Right ventricle myocardium superior (tissue), 1 donor: ENCODE data around the gene FARP1. TPM values are rescaled to one million over a fixed set of nuclear protein-coding genes. Genes with fewer than 3 reads are reported as not detected.

Source experiments
- ATAC-seq: fragments of 200-7000 bp; cut with Tn5 transposase; one replicate; pipeline ENCODE4 v1.9.1; 2020; ENCODE audit warnings: mild to moderate bottlenecking; ENCODE audit not compliant: poor library complexity
- DNase-seq: peaks from one replicate; pipeline ENCODE4 v3.0.0-alpha.2; 2020
- intact Hi-C: fragments of 100-400 bp; cut with DNase I; formaldehyde crosslinking; loops from one replicate; pipeline ENCODE4 v1.11.2; 2022
- total RNA-seq: library from RNA; stranded (reverse); fragmentation: NEBNext Ultra II Directional; extraction: Animal tissue kit (Norgen Biotek cat#: 25700); gene quantifications from one replicate; pipeline ENCODE4 v1.2.1, GENCODE V29; 2021
- donor health status: DM: no; HTN: yes; CAD: no; lungs with severe emphysema.

FARP1 gene
- total RNA-seq, 1 donor from 2014 or later, result 11.1 TPM

DNA sequence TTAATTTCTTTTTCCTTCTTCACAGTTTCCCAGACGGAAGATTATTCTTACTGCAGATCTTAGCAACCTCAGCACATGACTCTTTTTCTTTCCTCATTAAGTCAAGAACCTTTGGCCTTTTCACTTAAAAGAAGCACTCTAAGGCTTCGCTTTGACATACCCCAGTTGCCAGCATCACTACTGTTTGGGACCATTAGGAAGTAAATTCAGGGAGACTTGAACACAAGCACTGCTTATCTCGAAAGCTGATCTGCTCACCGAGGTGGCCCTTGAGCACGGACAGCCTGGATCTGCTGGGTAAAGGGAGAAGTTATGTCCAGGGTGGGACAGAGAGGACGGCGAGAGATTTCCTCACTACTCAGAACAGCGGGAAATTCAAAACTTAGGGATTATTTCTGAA is 185.6 kb downstream of the FARP1 start:
- intact Hi-C loops, result no loop called here
- no peak for ATAC-seq
- no peak for DNase-seq

DNA sequence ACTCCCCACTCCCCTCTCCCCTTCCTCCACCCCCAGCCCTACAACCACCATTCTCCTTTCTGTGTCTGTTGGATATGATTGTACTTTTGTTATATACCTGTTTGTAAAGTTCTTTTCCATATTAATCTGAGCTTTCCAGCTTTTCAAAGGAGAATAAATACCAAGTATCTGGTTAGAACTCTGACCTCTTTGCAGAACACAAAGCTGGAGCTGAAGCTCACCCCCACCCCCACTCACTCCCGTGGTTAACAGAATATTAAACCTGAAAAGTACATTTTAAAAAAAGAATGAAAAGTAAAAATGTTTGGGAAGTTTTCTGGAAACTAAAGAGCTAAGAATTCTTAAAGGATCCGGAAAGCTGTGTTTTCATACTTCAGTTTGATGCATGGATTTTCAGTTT is 189.3 kb downstream of the FARP1 start:
- intact Hi-C loops, result no loop called here
- DNase-seq (no peak), ATAC-seq (no peak)

DNA sequence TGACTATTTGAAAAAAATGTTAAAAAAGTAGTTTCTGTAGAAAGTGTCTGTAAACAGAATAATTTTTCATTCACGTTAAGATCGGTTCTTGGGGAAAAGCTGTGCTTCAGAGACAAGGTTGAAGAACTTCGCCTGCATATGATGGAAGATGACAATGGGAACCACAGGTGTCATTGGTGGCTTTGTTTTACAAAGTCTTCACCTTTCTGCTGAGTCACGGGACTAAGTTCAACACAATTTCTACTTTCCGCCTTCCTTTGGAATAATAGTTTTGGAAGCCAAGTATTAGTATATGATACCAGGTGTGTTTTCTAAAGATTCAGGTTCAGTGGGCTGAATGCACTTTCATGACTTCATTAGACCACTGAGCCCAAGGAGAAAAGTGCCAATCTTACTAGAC is 189.8 kb downstream of the FARP1 start:
- ATAC-seq, result no peak

DNA sequence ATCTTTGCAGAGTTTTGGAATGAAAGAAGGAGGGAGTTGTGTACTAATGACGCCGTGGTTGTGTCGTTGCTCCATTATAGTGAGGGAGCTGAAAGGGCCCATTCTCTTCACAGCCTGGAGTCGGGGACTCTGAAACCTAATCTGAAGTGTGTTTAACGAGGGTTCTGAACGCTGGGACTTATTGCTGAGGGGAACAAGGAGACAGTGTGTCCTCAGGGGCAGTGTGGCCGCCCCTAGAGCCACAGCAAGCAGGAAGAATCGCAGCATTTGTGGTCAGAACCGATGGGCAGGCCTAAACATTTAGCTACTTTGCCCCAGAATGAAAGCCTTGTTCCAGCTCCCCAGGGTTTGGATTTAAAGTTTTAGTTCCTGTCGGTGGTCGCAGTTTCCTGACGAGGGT is 190.6 kb downstream of the FARP1 start:
- DNase-seq, result no peak
- intact Hi-C loops, result no loop called here
- ATAC-seq, result no peak

More for the DNA sequence above, 189.8 kb downstream of the FARP1 start:
- no peak for DNase-seq
- intact Hi-C loops, result no loop called here

DNA sequence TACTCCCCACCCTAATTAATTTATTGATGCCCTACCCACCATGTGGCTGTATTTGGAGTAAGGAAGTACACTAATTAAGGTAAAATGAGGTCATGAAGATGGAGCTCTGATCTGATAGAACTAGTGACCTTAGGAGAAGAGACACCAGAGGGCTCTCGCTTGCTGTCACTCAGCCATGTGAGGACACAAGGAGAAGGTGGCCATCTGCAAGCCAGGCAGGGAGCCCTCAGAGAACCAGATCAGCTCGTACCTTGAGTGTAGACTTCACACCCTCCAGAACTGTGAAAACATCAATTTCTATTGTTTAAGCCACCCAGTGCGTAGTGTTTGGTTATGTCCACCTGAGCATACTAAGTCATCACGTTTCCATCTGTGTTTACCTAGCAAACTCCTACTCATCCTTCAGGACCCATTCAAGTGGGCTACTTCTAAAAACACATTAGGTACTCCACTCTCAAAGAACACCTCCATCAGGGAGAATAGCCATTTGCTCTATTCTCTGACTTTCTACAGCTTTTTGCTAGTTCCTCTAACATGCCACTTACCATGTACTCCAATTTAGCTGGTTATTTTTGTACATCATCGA is 191.8 kb downstream of the FARP1 start:
- intact Hi-C loops, result no loop called here
- ATAC-seq (no peak), DNase-seq (no peak)

DNA sequence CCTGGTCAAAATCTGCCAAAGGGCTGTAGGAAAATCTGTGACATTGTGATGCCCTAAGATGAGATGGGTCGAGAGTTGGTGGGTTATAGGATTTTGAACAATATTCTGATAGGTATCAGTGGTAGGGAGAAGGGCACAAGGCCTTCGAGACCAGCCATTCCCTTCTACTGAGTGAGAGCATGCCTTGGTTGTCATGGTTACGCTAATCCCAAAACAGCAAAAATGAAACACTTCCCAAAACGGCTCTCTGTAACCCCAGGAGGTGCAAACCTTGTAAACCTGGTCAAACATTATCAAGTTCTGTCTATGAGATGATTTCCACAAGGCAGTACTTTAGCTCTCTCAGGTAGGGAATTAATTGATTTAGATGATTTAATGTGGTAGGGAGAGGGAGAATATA is 192.8 kb downstream of the FARP1 start:
- DNase-seq, result no peak
- ATAC-seq, result no peak
- intact Hi-C loops, result no loop called here

DNA sequence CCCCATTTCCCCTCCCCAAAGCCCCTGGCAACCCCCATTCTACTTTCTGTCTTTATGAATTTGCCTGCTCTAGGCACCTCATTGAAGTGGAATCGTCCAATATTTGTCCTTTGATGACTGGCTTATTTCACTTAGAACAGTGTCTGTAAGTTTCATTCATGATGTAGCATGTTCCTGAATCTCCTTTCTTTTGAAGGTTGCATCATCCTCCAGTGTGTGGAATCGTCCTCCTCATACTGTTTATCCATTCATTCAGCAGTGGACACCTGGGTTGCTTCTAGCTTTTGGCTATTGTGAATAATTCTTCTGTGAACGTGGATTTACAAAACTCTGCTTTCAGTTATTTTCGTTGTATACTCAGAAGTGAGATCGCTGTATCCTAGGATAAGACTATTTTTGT is 195.4 kb downstream of the FARP1 start:
- intact Hi-C loops, result no loop called here
- DNase-seq, result no peak
- no peak for ATAC-seq

DNA sequence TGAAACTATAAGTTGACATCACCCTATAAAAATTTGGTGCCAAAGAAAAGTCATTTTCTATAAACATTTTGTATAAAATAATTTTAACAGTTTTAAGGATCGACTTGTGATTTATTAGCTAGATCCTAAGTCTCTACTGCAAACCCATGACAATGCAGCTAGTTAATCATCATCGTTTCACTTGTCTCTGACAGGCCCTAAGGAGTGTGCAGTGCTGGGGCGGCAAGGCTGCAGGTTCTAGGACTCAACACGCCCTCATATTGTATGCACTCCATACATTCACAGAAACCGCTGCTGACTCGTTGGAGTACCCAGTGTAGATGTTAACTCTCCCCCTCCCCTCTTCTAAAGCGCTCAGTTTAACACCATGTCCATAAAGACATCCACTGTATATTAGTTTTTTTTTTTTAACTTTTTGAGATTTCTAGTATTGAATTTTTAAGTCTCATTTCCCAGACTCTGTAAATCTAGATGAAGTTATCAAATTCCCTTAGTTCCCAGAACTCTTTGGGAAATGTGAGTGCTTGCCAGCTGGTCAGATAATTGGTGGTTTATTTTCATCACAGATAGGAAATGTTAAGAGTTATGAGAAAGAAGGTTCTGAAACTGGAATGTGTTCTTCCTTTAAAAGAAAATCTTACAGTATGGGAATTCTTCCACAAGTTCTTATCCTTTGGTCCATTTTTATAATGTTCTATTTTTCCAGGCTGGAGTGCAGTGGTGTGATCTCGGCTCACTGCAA is 197.0 kb downstream of the FARP1 start:
- DNase-seq, result no peak
- ATAC-seq, result no peak
- intact Hi-C loops, result no loop called here

DNA sequence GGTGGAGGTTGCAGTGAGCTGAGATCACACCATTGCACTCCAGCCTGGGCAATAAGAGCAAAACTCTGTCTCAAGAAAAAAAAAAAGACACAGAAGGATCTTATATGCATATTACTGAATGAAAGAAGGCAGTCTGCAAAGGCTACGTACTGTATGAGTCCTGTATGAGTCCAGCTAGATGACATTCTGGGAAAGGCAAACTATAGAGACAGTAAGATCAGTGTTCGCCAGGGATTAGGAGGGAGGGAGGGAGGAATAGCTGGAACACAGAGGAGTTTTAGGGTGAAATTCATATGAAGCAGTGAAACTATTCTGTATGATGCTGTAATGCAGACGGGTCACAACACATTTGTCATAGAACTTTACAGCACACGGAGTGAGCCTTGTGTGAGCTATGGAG is 200.1 kb downstream of the FARP1 start:
- intact Hi-C loops, result no loop called here
- DNase-seq (no peak), ATAC-seq (no peak)

DNA sequence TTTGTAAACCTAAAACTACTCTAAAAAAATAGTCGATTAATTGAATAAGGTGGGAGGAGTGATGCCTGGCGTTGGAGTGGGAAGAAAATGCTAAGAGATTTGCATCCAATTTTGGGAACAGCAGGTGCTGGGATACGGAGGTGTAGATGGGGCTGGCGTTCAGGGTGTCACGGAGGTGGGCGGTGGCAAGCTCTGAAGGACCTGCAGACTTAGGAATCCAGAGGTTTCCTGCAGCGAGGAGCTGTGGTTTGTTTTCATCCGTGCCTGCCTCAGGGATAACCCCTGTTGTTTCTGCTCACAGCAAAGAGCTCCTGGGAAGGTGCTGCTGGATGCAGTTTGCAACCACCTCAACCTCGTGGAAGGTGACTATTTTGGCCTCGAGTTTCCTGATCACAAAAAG is 200.6 kb downstream of the FARP1 start:
- no peak for DNase-seq
- intact Hi-C loops, result no loop called here
- ATAC-seq, result no peak

DNA sequence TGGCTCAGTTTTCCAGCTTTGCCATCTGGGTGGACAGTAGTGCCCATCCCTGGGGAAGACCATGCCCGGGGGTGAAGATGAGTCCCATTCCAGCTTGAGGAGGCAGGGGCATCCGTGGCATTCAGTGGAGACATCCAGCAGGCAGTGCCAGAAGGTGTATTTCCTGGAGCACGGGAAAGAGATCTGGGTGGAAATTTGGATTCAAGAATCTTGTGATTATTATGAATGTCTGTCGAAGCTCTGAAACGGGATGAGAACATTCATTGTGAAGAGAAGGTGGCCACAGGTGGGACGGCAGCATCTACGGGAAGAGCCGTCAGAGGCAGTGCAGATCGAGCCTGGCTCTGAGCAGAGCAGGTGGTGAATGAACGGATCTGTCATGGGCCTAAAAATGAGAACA is 201.5 kb downstream of the FARP1 start:
- intact Hi-C loops, result no loop called here
- DNase-seq, result no peak
- no peak for ATAC-seq

DNA sequence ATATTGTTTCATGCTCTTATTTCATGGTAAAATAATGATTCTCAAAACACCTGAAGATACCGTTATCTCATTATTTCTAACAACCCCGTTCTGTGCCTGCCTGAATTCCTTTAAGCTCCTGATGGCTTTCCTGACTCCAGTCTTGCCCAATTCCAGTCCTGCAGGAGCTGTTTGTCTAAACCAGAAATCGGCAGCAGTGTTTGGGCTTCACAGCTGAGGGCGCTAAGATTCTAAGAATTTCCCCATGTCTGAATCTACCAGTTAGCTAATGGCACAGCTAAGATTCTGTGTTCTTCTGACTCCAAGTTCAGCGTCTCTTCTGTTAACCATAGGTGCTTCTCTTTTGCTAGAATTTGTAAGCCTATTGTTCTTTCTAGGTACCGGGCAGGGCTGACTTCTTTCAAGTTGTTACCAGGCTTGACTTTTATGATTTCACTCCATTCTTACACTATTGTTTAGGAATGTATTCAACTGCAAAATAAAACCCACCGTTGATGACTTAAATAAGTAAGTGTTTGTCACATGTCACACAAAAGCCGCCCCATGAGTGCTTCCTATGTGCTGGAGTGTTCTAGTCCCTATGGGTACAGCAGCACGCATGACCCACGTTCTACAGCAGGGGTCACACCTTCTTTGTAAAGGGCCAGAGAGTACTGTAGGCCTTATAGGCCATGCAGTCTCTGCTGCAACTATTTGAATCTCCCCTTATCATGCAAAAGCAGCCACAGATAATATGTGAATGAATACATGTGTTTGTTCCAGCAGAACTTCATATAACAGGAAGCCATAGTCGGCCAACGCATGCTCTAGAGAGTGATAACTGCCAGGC is 202.4 kb downstream of the FARP1 start:
- intact Hi-C loops, result no loop called here
- ATAC-seq (no peak), DNase-seq (no peak)

DNA sequence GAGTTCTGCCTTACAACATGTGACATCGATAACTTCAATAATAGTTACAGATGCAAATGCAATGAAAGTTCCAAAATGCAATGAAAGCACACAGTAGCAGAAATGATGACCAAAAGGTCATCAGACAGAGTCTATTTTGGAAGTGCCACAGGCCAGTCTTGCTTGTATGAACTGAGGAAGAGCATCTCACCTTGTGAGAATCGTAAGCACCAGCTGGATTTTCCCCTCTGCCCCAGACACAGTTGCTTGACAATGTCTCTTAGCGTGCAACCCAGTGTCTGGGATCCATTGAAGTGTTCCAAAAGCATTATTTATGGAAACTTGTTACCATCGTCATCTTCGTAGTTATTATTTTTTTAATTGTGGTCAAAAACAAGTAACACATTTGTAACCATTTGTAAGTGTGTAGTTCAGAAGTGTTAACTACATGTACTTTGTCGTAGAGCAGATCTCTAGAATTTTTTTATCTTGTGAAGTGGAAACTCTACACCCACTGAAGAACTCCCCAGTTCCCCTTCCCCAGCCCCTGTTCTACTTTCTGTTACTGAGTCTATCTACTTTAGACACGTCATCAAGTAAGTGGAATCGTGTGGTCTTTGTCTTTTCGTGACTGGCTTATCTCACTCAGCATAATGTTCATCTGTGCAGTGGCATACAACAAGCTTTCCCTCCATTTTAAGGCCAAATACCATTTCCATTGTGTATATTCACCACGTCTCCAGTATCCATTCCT is 204.2 kb downstream of the FARP1 start:
- intact Hi-C loops, result no loop called here
- ATAC-seq (no peak), DNase-seq (no peak)

DNA sequence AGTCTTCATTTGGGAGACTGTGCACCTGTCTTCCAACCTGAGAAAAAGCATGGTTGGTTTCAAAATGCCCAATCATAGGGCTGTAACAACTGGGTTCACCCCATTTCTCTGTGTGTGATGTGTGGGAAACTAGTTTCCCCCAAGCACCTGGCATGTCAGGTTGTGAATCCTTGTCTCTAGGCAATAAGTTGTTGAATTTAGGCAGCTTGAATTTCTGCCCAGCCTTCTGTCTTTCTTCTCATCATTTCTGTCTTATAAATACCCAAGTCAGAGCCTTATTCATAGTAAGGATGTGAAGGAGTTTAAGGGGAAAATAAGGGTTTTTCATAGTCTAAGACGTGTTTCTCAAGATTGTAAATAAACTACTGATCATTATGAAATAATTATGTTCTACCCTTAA is 204.9 kb downstream of the FARP1 start:
- ATAC-seq, result no peak
- intact Hi-C loops, result no loop called here
- DNase-seq, result no peak

DNA sequence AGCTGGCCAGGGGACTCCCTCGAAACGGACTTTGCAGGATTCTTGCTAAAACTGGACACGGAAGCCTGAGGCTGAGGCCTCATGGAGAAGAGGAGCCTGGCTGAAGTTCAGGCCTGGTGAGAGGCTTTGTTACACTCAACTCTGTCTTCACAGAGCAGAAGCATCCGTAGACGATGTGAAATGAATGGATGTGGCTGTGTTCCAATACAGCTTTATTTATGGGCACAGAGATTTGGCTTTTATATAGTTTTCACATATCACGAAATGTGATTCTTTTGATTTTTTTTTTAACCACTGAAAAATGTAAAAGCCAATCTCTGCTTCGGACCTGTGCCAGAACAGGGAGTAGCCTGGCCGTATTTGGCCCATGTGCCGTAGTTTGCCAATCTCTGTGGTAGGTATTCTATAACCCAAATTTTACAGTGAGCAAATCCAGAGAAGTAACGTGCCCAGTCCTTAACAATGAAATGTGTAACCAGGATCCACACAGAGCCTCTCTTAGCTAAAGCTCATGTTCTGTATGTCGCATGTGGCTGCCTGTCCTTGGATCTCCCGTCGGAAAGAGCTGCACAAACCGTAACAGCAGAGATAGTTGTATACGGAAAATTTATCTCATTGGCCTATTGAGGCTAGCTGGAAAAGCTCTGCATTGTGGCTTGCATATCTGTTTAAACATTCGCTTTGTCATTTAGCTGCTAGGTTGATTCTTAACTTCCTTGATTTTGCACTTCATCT is 205.7 kb downstream of the FARP1 start:
- intact Hi-C loops, result no loop called here
- no peak for ATAC-seq
- no peak for DNase-seq

DNA sequence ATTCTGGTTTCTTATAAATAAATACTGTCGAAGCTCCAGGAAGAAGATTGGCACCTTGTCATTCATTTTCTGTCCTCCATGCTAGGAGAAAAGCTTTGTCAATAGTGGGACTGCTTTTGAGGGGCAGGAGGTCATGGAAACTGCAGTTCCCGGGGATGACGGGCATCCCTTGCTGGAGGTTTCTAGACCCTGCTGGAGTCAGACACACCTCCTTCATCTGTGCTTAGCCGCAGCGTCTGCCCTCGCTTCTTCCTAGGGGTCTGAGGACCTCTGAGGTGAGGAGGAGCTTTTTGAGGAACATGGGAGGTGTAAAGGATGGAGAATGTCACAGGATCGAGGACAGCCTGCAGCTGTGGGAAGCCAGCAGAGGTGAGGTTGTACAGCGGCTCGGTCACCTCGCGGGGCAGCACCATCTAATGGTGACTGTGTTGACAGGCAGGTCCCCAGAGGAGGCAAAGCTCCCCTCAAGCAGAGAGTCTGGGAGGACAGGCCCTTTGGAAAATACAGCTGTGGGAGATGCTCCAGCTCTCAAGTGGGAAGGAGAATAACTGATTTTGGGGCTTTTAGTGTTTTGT is 206.9 kb downstream of the FARP1 start:
- intact Hi-C loops, result no loop called here
- DNase-seq, result no peak
- no peak for ATAC-seq

DNA sequence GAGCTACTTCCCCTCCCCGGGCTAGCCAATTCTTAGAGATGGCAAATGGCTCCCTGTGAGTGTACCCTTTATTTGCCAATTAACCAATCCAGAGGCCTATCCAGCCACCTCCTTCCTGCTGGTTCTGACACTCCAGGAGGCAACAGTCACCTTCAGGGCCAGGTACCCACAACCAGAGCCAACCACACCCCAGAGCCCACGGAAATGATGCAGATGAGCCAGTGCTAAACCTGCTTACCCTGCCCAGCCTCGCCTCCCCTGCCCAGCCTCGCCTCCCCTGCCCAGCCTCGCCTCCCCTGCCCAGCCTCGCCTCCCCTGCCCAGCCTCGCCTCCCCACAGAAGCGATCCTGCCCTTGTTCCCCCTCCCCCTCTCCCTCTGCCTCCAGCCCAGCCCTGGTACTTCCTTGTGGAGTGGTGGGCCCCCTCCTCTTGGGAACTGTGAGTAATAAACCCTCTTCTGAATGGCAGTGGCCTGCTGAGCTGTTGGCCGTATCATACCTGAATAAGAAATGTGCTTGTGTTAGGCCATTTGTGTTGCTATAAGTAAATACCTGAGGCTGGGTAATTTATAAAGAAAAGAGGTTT is 207.9 kb downstream of the FARP1 start:
- DNase-seq, result no peak

DNA sequence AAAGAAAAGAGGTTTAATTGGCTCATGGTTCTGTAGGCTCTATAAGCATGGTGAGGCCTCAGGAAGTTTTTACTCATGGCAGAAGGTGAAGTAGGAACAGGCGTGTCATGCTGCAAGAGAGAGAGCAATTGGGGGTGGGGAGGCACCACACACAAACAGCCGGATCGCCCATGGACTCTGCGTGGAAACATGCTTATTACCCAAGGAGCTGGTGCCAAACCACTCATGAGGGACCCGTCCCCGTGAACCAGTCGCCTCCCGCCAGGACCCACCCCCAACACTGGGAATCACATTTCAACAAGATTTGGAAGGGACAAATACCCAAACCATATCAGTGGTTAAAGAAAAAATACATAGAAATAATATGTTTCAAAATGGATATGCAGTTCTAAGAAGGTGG is 208.7 kb downstream of the FARP1 start:
- intact Hi-C loops, result no loop called here

More for the DNA sequence above, 207.9 kb downstream of the FARP1 start:
- intact Hi-C loops, result no loop called here
- no peak for ATAC-seq

More for the DNA sequence above, 208.7 kb downstream of the FARP1 start:
- no peak for ATAC-seq
- no peak for DNase-seq
